GM23338 (cell line): Measurements from ENCODE around the gene KATNIP. TPM values are rescaled to one million over a fixed set of nuclear protein-coding genes. Genes with fewer than 3 reads are reported as not detected.

Source experiments
- ATAC-seq: fragments of 200-7000 bp; cut with Tn5 transposase; 3 replicates; pipeline ENCODE4 v1.9.1; 2020
- DNase-seq: peaks from one replicate; pipeline ENCODE4 v3.0.0-alpha.2; 2015; ENCODE audit warnings: low spot score
- H2AFZ ChIP-seq: fragments of 200-600 bp; sonication (generic); 2 replicates; pipeline ENCODE4 v1.8.0; 2016; ENCODE audit warnings: antibody characterized with exemption, mild to moderate bottlenecking, moderate library complexity
- H3F3A ChIP-seq: fragments of 200-600 bp; sonication (generic); replicated peaks from 2 replicates; pipeline ENCODE4 v1.8.0; 2017; ENCODE audit warnings: antibody characterized with exemption, mixed run types, low read depth
- H3K27ac ChIP-seq: fragments of 200-600 bp; sonication (generic); 2 replicates; pipeline ENCODE4 v1.6.1; 2016; ENCODE audit warnings: low read depth
- H3K27me3 ChIP-seq: fragments of 200-600 bp; sonication (generic); 2 replicates; pipeline ENCODE4 v1.8.0; 2016; ENCODE audit warnings: mild to moderate bottlenecking, mixed run types, moderate library complexity; ENCODE audit not compliant: insufficient read depth
- H3K36me3 ChIP-seq: fragments of 200-600 bp; sonication (generic); 2 replicates; pipeline ENCODE4 v1.8.0; 2016; ENCODE audit warnings: mild to moderate bottlenecking; ENCODE audit not compliant: insufficient read depth
- H3K4me1 ChIP-seq: fragments of 200-600 bp; sonication (generic); 2 replicates; pipeline ENCODE4 v1.8.0; 2016; ENCODE audit warnings: mild to moderate bottlenecking, moderate library complexity; ENCODE audit not compliant: insufficient read depth
- H3K4me2 ChIP-seq: fragments of 200-600 bp; sonication (generic); 2 replicates; pipeline ENCODE4 v1.7.1; 2017; ENCODE audit warnings: mixed run types
- H3K4me3 ChIP-seq: fragments of 200-600 bp; sonication (generic); 2 replicates; pipeline ENCODE4 v1.6.1; 2016; ENCODE audit warnings: mixed run types
- H3K79me2 ChIP-seq: fragments of 200-600 bp; sonication (generic); replicated peaks from 2 replicates; pipeline ENCODE4 v1.8.0; 2017; ENCODE audit warnings: mild to moderate bottlenecking; ENCODE audit not compliant: insufficient read depth
- H3K9me2 ChIP-seq: fragments of 200-600 bp; sonication (generic); 2 replicates; pipeline ENCODE4 v1.8.0; 2017; ENCODE audit not compliant: insufficient read depth
- H4K20me1 ChIP-seq: fragments of 200-600 bp; sonication (generic); replicated peaks from 2 replicates; pipeline ENCODE4 v1.8.0; 2017; ENCODE audit warnings: mild to moderate bottlenecking; ENCODE audit not compliant: insufficient read depth
- H3K27ac Mint-ChIP-seq: 2 replicates; pipeline ENCODE4 v1.8.0; 2020; ENCODE audit warnings: inconsistent platforms, mild to moderate bottlenecking, moderate library complexity, mixed read lengths
- H3K27me3 Mint-ChIP-seq: 3 replicates; pipeline ENCODE4 v1.8.0; 2022; ENCODE audit warnings: low read depth, mild to moderate bottlenecking, moderate library complexity, mixed read lengths, inconsistent platforms; ENCODE audit not compliant: insufficient read depth, poor library complexity
- H3K36me3 Mint-ChIP-seq: 3 replicates; pipeline ENCODE4 v1.8.0; 2021; ENCODE audit warnings: low read depth, mild to moderate bottlenecking, inconsistent platforms, moderate library complexity, mixed read lengths
- H3K4me1 Mint-ChIP-seq: 3 replicates; pipeline ENCODE4 v1.8.0; 2020; ENCODE audit warnings: mild to moderate bottlenecking, inconsistent platforms, mixed read lengths
- H3K4me3 Mint-ChIP-seq: 3 replicates; pipeline ENCODE4 v1.8.0; 2021; ENCODE audit warnings: moderate library complexity, mild to moderate bottlenecking, inconsistent platforms, mixed read lengths
- H3K9me3 Mint-ChIP-seq: 3 replicates; pipeline ENCODE4 v1.8.0; 2020; ENCODE audit warnings: moderate library complexity, mild to moderate bottlenecking, inconsistent platforms, mixed read lengths
- CREB1 ChIP-seq: fragments of 250-450 bp; sonication (Bioruptor Pico); IDR thresholded peaks from 2 replicates; pipeline ENCODE4 v1.5.0; 2020; ENCODE audit warnings: low read depth, mild to moderate bottlenecking, moderate library complexity
- CTCF ChIP-seq, 2 experiments: fragments of 200-600 bp in 1 of 2; sonication (generic) in 1 of 2; conservative IDR thresholded peaks; 2 replicates each; pipeline versions ENCODE4 v1.5.1 to v1.6.1; 2016 to 2017; ENCODE audit warnings: antibody characterized with exemption in 2 of 2, low read depth in 2 of 2, mild to moderate bottlenecking in 2 of 2, moderate library complexity in 1 of 2
- ETS1 ChIP-seq: IDR thresholded peaks from 2 replicates; pipeline ENCODE4 v1.6.1; 2016; ENCODE audit warnings: antibody characterized with exemption
- JUNB ChIP-seq: IDR thresholded peaks from one replicate; pipeline ENCODE4 v1.6.1; 2016; ENCODE audit warnings: antibody characterized with exemption; ENCODE audit not compliant: unreplicated experiment
- NANOG ChIP-seq: IDR thresholded peaks from 2 replicates; pipeline ENCODE4 v1.6.1; 2016; ENCODE audit warnings: antibody characterized with exemption, borderline replicate concordance
- ZNF114 ChIP-seq: fragments of 250-450 bp; sonication (Bioruptor Pico); IDR thresholded peaks from 2 replicates; pipeline ENCODE4 v1.5.0; 2020; ENCODE audit warnings: mild to moderate bottlenecking, moderate library complexity
- ZNF331 ChIP-seq: fragments of 250-450 bp; sonication (Bioruptor Pico); IDR thresholded peaks from 2 replicates; pipeline ENCODE4 v1.5.0; 2020; ENCODE audit warnings: low read depth, mild to moderate bottlenecking, moderate library complexity
- ZNF462 ChIP-seq: fragments of 250-450 bp; sonication (Bioruptor Pico); IDR thresholded peaks from 2 replicates; pipeline ENCODE4 v1.5.0; 2020; ENCODE audit warnings: mild to moderate bottlenecking, moderate library complexity
- polyA plus RNA-seq: library from polyadenylated mRNA; unstranded; fragments of >200 nt; fragmentation: Nextera tagmentation; extraction: Ambion mirVana; gene quantifications from 2 replicates; pipeline ENCODE4 v1.2.1, GENCODE V29; 2016
- total RNA-seq: library from RNA; depleted of rRNA; stranded (reverse); fragments of >200 nt; shearing (Covaris generic); gene quantifications from 2 replicates; pipeline ENCODE4 v1.2.3, GENCODE V29; 2014

The KATNIP gene
- total and polyA plus RNA-seq, 2 experiments from 2014 or later: 7.0 to 11.8 TPM

- TF ChIP-seq ZNF462 (no peak), ZNF114 (no peak), CREB1 (no peak), NANOG (no peak), JUNB (no peak), CTCF (conservative IDR thresholded peaks at IDR 0.05; ENCODE audit: low read depth in 2 of 2) (no peak)
Measured at GRCh38 chr16:27558932-27559331, 9.0 kb downstream of the KATNIP start (continued).

- H3K9me3 Mint-ChIP-seq: no peaks in the 10 kb centered on the region
- H3K36me3 Mint-ChIP-seq: no peaks in the 10 kb centered on the region
- H3K27ac Mint-ChIP-seq: no peak overlapping the region
- no peaks in the 10 kb centered on the region for H3K9me2 ChIP-seq
- peaks cover 3% of the 10 kb centered on the region for H3K27me3 Mint-ChIP-seq
- peaks cover 2% of the 10 kb centered on the region; the same call in 1 of the 2 replicates for H4K20me1 ChIP-seq
- H2AFZ ChIP-seq: no peak overlapping the region
- H3K27ac ChIP-seq: no peak overlapping the region
- H3K36me3 ChIP-seq: no peaks in the 10 kb centered on the region; the same call in 1 of the 2 replicates
- no peaks in the 10 kb centered on the region for H3K79me2 ChIP-seq
- H3K27me3 ChIP-seq: no peaks in the 10 kb centered on the region
- no peaks in the 10 kb centered on the region for H3K4me1 Mint-ChIP-seq
- no peaks in the 10 kb centered on the region for H3K4me1 ChIP-seq
- no peak overlapping the region for H3K4me3 Mint-ChIP-seq
- DNase-seq (peak; percentile 6), ATAC-seq (no peak)
- no peaks in the 10 kb centered on the region for H3F3A ChIP-seq
- H3K4me3 ChIP-seq: no peak overlapping the region
- no peak overlapping the region for H3K4me2 ChIP-seq
- TF ChIP-seq ZNF114: no peak
- TF ChIP-seq ZNF331 (CRISPR knock-in tag): no peak
- TF ChIP-seq JUNB: no peak
- TF ChIP-seq ETS1: no peak
Measured at GRCh38 chr16:27561216-27561615, 11.3 kb downstream of the KATNIP start.
